ENCODE data around the gene TFIP11.
"Not testable (repeated sequence)": the region's sequence is repeated elsewhere in the genome, so short reads cannot be mapped to it uniquely, and the experiment has no call there.

The TFIP11 gene

GRCh38 chr22:26540119-26540518, 27.8 kb upstream of the TFIP11 start:
- no peak for DNase-seq

- no peak for DNase-seq
These were observed 24.5 kb upstream of the TFIP11 start for GRCh38 chr22:26536762-26537134.

- no peak for DNase-seq
These were observed 23.9 kb upstream of the TFIP11 start for GRCh38 chr22:26536056-26536761.

GRCh38 chr22:26535603-26535908, 23.3 kb upstream of the TFIP11 start:
- no peak for DNase-seq

- no peak for DNase-seq
These were observed 22.8 kb upstream of the TFIP11 start for GRCh38 chr22:26534874-26535602.

- DNase-seq, result no peak
These were observed 22.0 kb upstream of the TFIP11 start for GRCh38 chr22:26534171-26534855.

GRCh38 chr22:26529345-26529744, 17.1 kb upstream of the TFIP11 start:
- DNase-seq, result no peak

GRCh38 chr22:26528518-26528917, 16.2 kb upstream of the TFIP11 start:
- not testable (repeated sequence) for DNase-seq

- no peak for DNase-seq
These were observed 15.5 kb upstream of the TFIP11 start for GRCh38 chr22:26527574-26528465.

GRCh38 chr22:26527167-26527566, 14.9 kb upstream of the TFIP11 start:
- no peak for DNase-seq

- DNase-seq, result no peak
These were observed 13.8 kb upstream of the TFIP11 start for GRCh38 chr22:26525946-26526564.

GRCh38 chr22:26524870-26525269, 12.6 kb upstream of the TFIP11 start:
- no peak for DNase-seq

- DNase-seq, result no peak
These were observed 10.3 kb upstream of the TFIP11 start for GRCh38 chr22:26522592-26522991.

- no peak for DNase-seq
These were observed 9.7 kb upstream of the TFIP11 start for GRCh38 chr22:26522012-26522411.

GRCh38 chr22:26517429-26517828, 5.2 kb upstream of the TFIP11 start:
- DNase-seq, result no peak

- no peak for DNase-seq
These were observed 4.2 kb upstream of the TFIP11 start for GRCh38 chr22:26516503-26516902.

GRCh38 chr22:26515931-26516330, 3.7 kb upstream of the TFIP11 start:
- no peak for DNase-seq

GRCh38 chr22:26514419-26515161, 2.3 kb upstream of the TFIP11 start:
- DNase-seq, result no peak

GRCh38 chr22:26513838-26514237, 1.6 kb upstream of the TFIP11 start:
- no peak for DNase-seq

- no peak for DNase-seq
These were observed 4.1 kb downstream of the TFIP11 start for GRCh38 chr22:26508148-26508547.

- no peak for DNase-seq
These were observed 8.5 kb downstream of the TFIP11 start for GRCh38 chr22:26503758-26504157.

Data from RPMI8226 (cell line).